ENCODE results near the gene CREB5. TPM values are rescaled to one million over a fixed set of nuclear protein-coding genes. Genes with fewer than 3 reads are reported as not detected.

Gene CREB5
- total RNA-seq, 1 experiment from 2014 or later = 15.2 TPM

GRCh38 chr7:28841766-28842165, 429.4 kb downstream of the CREB5 start:
- in situ Hi-C loops (cut with HindIII; ENCODE audit: low pct_unique_long_range_greater_than_20kb, low sequenced_read_pairs) = no loop called here
- DNase-seq (ENCODE audit: low read depth) = no peak

- no peak for DNase-seq (ENCODE audit: low read depth)
- in situ Hi-C loops (cut with HindIII; ENCODE audit: low pct_unique_long_range_greater_than_20kb, low sequenced_read_pairs) = no loop called here
These were observed 430.5 kb downstream of the CREB5 start for GRCh38 chr7:28842769-28843295.

- no peak for DNase-seq (ENCODE audit: low read depth)
- in situ Hi-C loops (cut with HindIII; ENCODE audit: low pct_unique_long_range_greater_than_20kb, low sequenced_read_pairs) = no loop called here
These were observed 432.8 kb downstream of the CREB5 start for GRCh38 chr7:28845106-28845505.

GRCh38 chr7:28847176-28847575, 434.9 kb downstream of the CREB5 start:
- in situ Hi-C loops (cut with HindIII; ENCODE audit: low pct_unique_long_range_greater_than_20kb, low sequenced_read_pairs) = no loop called here
- no peak for DNase-seq (ENCODE audit: low read depth)

- no peak for DNase-seq (ENCODE audit: low read depth)
- in situ Hi-C loops (cut with HindIII; ENCODE audit: low pct_unique_long_range_greater_than_20kb, low sequenced_read_pairs) = no loop called here
These were observed 435.4 kb downstream of the CREB5 start for GRCh38 chr7:28847681-28848080.

- DNase-seq (ENCODE audit: low read depth) = no peak
- in situ Hi-C loops (cut with HindIII; ENCODE audit: low pct_unique_long_range_greater_than_20kb, low sequenced_read_pairs) = no loop called here
These were observed 436.6 kb downstream of the CREB5 start for GRCh38 chr7:28848906-28849305.

- in situ Hi-C loops (cut with HindIII; ENCODE audit: low pct_unique_long_range_greater_than_20kb, low sequenced_read_pairs) = no loop called here
- no peak for DNase-seq (ENCODE audit: low read depth)
These were observed 438.4 kb downstream of the CREB5 start for GRCh38 chr7:28850699-28851098.

GRCh38 chr7:28853150-28853549, 440.8 kb downstream of the CREB5 start:
- DNase-seq (ENCODE audit: low read depth) = peak; percentile 20
- in situ Hi-C loops (cut with HindIII; ENCODE audit: low pct_unique_long_range_greater_than_20kb, low sequenced_read_pairs) = no loop called here

- peak; percentile 92 for DNase-seq (ENCODE audit: low read depth)
- in situ Hi-C loops (cut with HindIII; ENCODE audit: low pct_unique_long_range_greater_than_20kb, low sequenced_read_pairs) = no loop called here
These were observed 441.8 kb downstream of the CREB5 start for GRCh38 chr7:28853834-28854749.

- no peak for DNase-seq (ENCODE audit: low read depth)
- in situ Hi-C loops (cut with HindIII; ENCODE audit: low pct_unique_long_range_greater_than_20kb, low sequenced_read_pairs) = no loop called here
These were observed 442.4 kb downstream of the CREB5 start for GRCh38 chr7:28854750-28855074.

GRCh38 chr7:28855538-28856217, 443.4 kb downstream of the CREB5 start:
- peak; percentile 87 for DNase-seq (ENCODE audit: low read depth)
- in situ Hi-C loops (cut with HindIII; ENCODE audit: low pct_unique_long_range_greater_than_20kb, low sequenced_read_pairs) = no loop called here

- in situ Hi-C loops (cut with HindIII; ENCODE audit: low pct_unique_long_range_greater_than_20kb, low sequenced_read_pairs) = no loop called here
- DNase-seq (ENCODE audit: low read depth) = no peak
These were observed 444.3 kb downstream of the CREB5 start for GRCh38 chr7:28856656-28857055.

GRCh38 chr7:28858206-28858605, 445.9 kb downstream of the CREB5 start:
- no peak for DNase-seq (ENCODE audit: low read depth)
- in situ Hi-C loops (cut with HindIII; ENCODE audit: low pct_unique_long_range_greater_than_20kb, low sequenced_read_pairs) = no loop called here

- in situ Hi-C loops (cut with HindIII; ENCODE audit: low pct_unique_long_range_greater_than_20kb, low sequenced_read_pairs) = no loop called here
These were observed 446.6 kb downstream of the CREB5 start for GRCh38 chr7:28858895-28859294.

GRCh38 chr7:28861825-28862224, 449.5 kb downstream of the CREB5 start:
- in situ Hi-C loops (cut with HindIII; ENCODE audit: low pct_unique_long_range_greater_than_20kb, low sequenced_read_pairs) = no loop called here
- no peak for DNase-seq (ENCODE audit: low read depth)

More at GRCh38 chr7:28858895-28859294, 446.6 kb downstream of the CREB5 start:
- no peak for DNase-seq (ENCODE audit: low read depth)

GRCh38 chr7:28862595-28863272, 450.4 kb downstream of the CREB5 start:
- in situ Hi-C loops (cut with HindIII; ENCODE audit: low pct_unique_long_range_greater_than_20kb, low sequenced_read_pairs) = no loop called here
- DNase-seq (ENCODE audit: low read depth) = no peak

- no peak for DNase-seq (ENCODE audit: low read depth)
These were observed 453.4 kb downstream of the CREB5 start for GRCh38 chr7:28865601-28866144.

GRCh38 chr7:28868712-28869111, 456.4 kb downstream of the CREB5 start:
- in situ Hi-C loops (cut with HindIII; ENCODE audit: low pct_unique_long_range_greater_than_20kb, low sequenced_read_pairs) = no loop called here
- no peak for DNase-seq (ENCODE audit: low read depth)

More at GRCh38 chr7:28865601-28866144, 453.4 kb downstream of the CREB5 start:
- in situ Hi-C loops (cut with HindIII; ENCODE audit: low pct_unique_long_range_greater_than_20kb, low sequenced_read_pairs) = no loop called here

Measured in Caki2 (cell line).